H9 (cell line): ENCODE data around the gene STMN3. TPM values are rescaled to one million over a fixed set of nuclear protein-coding genes. Genes with fewer than 3 reads are reported as not detected.

Experiments used
- DNase-seq: peaks from one replicate; pipeline ENCODE4 v3.0.0-alpha.2; 2017
- H2AFZ ChIP-seq: one replicate; pipeline ENCODE4 v1.6.1; 2013; ENCODE audit warnings: mild to moderate bottlenecking, low read length, control low read depth, moderate library complexity
- H2AK5ac ChIP-seq: 2 replicates; pipeline ENCODE4 v1.6.1; 2013; ENCODE audit warnings: low read length, control low read depth, mixed read lengths; ENCODE audit not compliant: insufficient read length
- H2BK120ac ChIP-seq: one replicate; pipeline ENCODE4 v1.6.1; 2013; ENCODE audit warnings: low read depth, mild to moderate bottlenecking, low read length, control low read depth, inconsistent platforms; ENCODE audit not compliant: poor library complexity, severe bottlenecking
- H2BK12ac ChIP-seq: 2 replicates; pipeline ENCODE4 v1.6.1; 2013; ENCODE audit warnings: low read length, control low read depth, mixed read lengths, low read depth; ENCODE audit not compliant: insufficient read length
- H2BK15ac ChIP-seq: 2 replicates; pipeline ENCODE4 v1.6.1; 2013; ENCODE audit warnings: low read depth, low read length, control low read depth
- H2BK20ac ChIP-seq: one replicate; pipeline ENCODE4 v1.6.1; 2013; ENCODE audit warnings: low read depth, mild to moderate bottlenecking, low read length, control low read depth, inconsistent platforms; ENCODE audit not compliant: poor library complexity, severe bottlenecking
- H2BK5ac ChIP-seq: 2 replicates; pipeline ENCODE4 v1.6.1; 2013; ENCODE audit warnings: low read length, control low read depth, mixed read lengths; ENCODE audit not compliant: insufficient read length
- H3K14ac ChIP-seq: 2 replicates; pipeline ENCODE4 v1.6.1; 2013; ENCODE audit warnings: low read length, control low read depth; ENCODE audit not compliant: insufficient read depth
- H3K18ac ChIP-seq: 2 replicates; pipeline ENCODE4 v1.6.1; 2013; ENCODE audit warnings: low read depth, mild to moderate bottlenecking, mixed read lengths, low read length, control low read depth; ENCODE audit not compliant: insufficient read length
- H3K23ac ChIP-seq: 2 replicates; pipeline ENCODE4 v1.6.1; 2013; ENCODE audit warnings: low read length, control low read depth, mixed read lengths, low read depth; ENCODE audit not compliant: insufficient read length
- H3K23me2 ChIP-seq: 2 replicates; pipeline ENCODE4 v1.6.1; 2013; ENCODE audit warnings: low read depth, mild to moderate bottlenecking, mixed read lengths, low read length, control low read depth; ENCODE audit not compliant: insufficient read length, poor library complexity, severe bottlenecking
- H3K27ac ChIP-seq: 2 replicates; pipeline ENCODE4 v1.5.1; 2013; ENCODE audit warnings: low read length, control low read depth, mixed read lengths, low read depth; ENCODE audit not compliant: insufficient read length
- H3K27me3 ChIP-seq: 2 replicates; pipeline ENCODE4 v1.6.1; 2013; ENCODE audit warnings: low read length, control low read depth, inconsistent platforms; ENCODE audit not compliant: insufficient read depth
- H3K4ac ChIP-seq: 2 replicates; pipeline ENCODE4 v1.6.1; 2013; ENCODE audit warnings: low read depth, mild to moderate bottlenecking, control low read depth, inconsistent platforms, low read length, moderate library complexity
- H3K4me1 ChIP-seq: 2 replicates; pipeline ENCODE4 v1.6.1; 2013; ENCODE audit warnings: low read length, control low read depth, inconsistent platforms; ENCODE audit not compliant: insufficient read depth
- H3K4me2 ChIP-seq: 2 replicates; pipeline ENCODE4 v1.6.1; 2013; ENCODE audit warnings: low read length, control low read depth, mixed read lengths; ENCODE audit not compliant: insufficient read length, insufficient read depth
- H3K56ac ChIP-seq: 2 replicates; pipeline ENCODE4 v1.6.1; 2013; ENCODE audit warnings: low read depth, mild to moderate bottlenecking, mixed read lengths, low read length, control low read depth; ENCODE audit not compliant: insufficient read length
- H3K79me1 ChIP-seq: 2 replicates; pipeline ENCODE4 v1.6.1; 2013; ENCODE audit warnings: low read depth, mild to moderate bottlenecking, moderate library complexity, low read length, control low read depth, inconsistent platforms; ENCODE audit not compliant: insufficient read depth, poor library complexity, severe bottlenecking
- H3K79me2 ChIP-seq: 2 replicates; pipeline ENCODE4 v1.6.1; 2013; ENCODE audit warnings: low read length, control low read depth, inconsistent platforms; ENCODE audit not compliant: insufficient read depth
- H3K9ac ChIP-seq: 2 replicates; pipeline ENCODE4 v1.6.1; 2013; ENCODE audit warnings: low read length, control low read depth, mixed read lengths; ENCODE audit not compliant: insufficient read length; ENCODE audit errors: extremely low read depth
- H3K9me3 ChIP-seq: one replicate; pipeline ENCODE4 v1.6.1; 2013; ENCODE audit warnings: low read depth, low read length, inconsistent platforms; ENCODE audit not compliant: control insufficient read depth
- H3T11ph ChIP-seq: one replicate; pipeline ENCODE4 v1.6.1; 2013; ENCODE audit warnings: mild to moderate bottlenecking, low read length, control low read depth, inconsistent platforms
- H4K20me1 ChIP-seq: one replicate; pipeline ENCODE4 v1.6.1; 2013; ENCODE audit not compliant: control insufficient read depth, insufficient read length, insufficient read depth
- H4K5ac ChIP-seq: 2 replicates; pipeline ENCODE4 v1.6.1; 2013; ENCODE audit warnings: low read depth, mild to moderate bottlenecking, mixed read lengths, low read length, control low read depth; ENCODE audit not compliant: insufficient read length
- H4K8ac ChIP-seq: replicated peaks from 2 replicates; pipeline ENCODE4 v1.6.1; 2013; ENCODE audit warnings: low read length, control low read depth, mixed read lengths, low read depth; ENCODE audit not compliant: insufficient read length
- H4K91ac ChIP-seq: 2 replicates; pipeline ENCODE4 v1.6.1; 2013; ENCODE audit warnings: low read depth, mild to moderate bottlenecking, moderate library complexity, mixed read lengths, low read length, control low read depth; ENCODE audit not compliant: insufficient read length
- H3K27ac Mint-ChIP-seq, 3 experiments: 2 replicates in 2 of 3; 3 replicates in 1 of 3; pipeline ENCODE4 v1.8.0; 2020 to 2021; ENCODE audit warnings: mixed read lengths in 3 of 3, mild to moderate bottlenecking in 1 of 3, moderate library complexity in 1 of 3
- H3K27me3 Mint-ChIP-seq: 2 replicates; pipeline ENCODE4 v1.8.0; 2021; ENCODE audit warnings: low read depth, mild to moderate bottlenecking, moderate library complexity, mixed read lengths
- H3K36me3 Mint-ChIP-seq, 3 experiments: 2 replicates in 2 of 3; 3 replicates in 1 of 3; pipeline ENCODE4 v1.8.0; 2020 to 2021; ENCODE audit warnings: low read depth in 3 of 3, mixed read lengths in 3 of 3; ENCODE audit not compliant: insufficient read depth in 1 of 3
- H3K4me1 Mint-ChIP-seq, 2 experiments: 2 replicates each; pipeline ENCODE4 v1.8.0; 2020; ENCODE audit warnings: mixed read lengths in 2 of 2
- H3K4me3 Mint-ChIP-seq, 2 experiments: 2 replicates in 1 of 2; 3 replicates in 1 of 2; pipeline ENCODE4 v1.8.0; 2020 to 2021; ENCODE audit warnings: mild to moderate bottlenecking in 2 of 2, mixed read lengths in 2 of 2, moderate library complexity in 1 of 2
- H3K9me3 Mint-ChIP-seq, 2 experiments: 2 replicates in 1 of 2; 3 replicates in 1 of 2; pipeline ENCODE4 v1.8.0; 2020; ENCODE audit warnings: mild to moderate bottlenecking in 2 of 2, mixed read lengths in 2 of 2, moderate library complexity in 1 of 2
- WGBS: extraction: QIAGEN DNeasy Blood & Tissue Kit; methylation state at CpG from one replicate; pipeline ENCODE4 v1.1.7; 2013; ENCODE audit warnings: missing lambda C conversion rate, low lambda C conversion rate, mixed read lengths; ENCODE audit not compliant: insufficient read length; ENCODE audit errors: extremely low coverage; 5-methylcytosine and 5-hydroxymethylcytosine counted together
- total RNA-seq: library from RNA; stranded (reverse); gene quantifications from 2 replicates; pipeline ENCODE4 v1.2.1, GENCODE V29; 2021
- TF ChIP-seq, protein P1 (sequence below): fragments of 200-600 bp; sonication (generic); conservative IDR thresholded peaks from 3 replicates; pipeline ENCODE4 v1.8.0; 2021; ENCODE audit warnings: antibody characterized with exemption, mild to moderate bottlenecking

STMN3 gene
- total RNA-seq, 1 experiment from 2014 or later = 54.0 TPM

DNA sequence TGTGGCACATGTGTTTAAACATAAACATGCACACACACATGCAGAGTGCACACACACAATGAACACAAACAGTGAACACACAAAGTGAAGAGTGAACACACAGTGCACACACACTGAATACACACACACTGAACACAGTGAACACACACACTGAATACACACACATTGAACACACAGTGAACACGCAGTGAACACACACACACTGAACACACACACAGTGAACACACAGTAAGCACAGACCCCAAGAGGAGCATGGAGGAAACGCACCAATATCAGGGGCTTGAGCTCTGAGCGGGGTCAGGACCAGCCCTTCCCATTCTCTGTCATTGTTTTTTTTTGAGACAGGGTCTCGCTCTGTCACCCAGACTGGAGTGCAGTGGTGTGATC is 62.1 kb downstream of the STMN3 start:
- no peak for DNase-seq
- Histone ChIP-seq H3K4me2 (no peak overlapping the region), H3K27me3 (no peaks in the 10 kb centered on the region), H4K20me1 (no peaks in the 10 kb centered on the region), H4K5ac (no peak overlapping the region), H2BK20ac (no peak overlapping the region), H3K9ac (no peak overlapping the region), H3K56ac (no peak overlapping the region), H2BK12ac (no peak overlapping the region), H3K18ac (no peak overlapping the region), H4K8ac (no peak overlapping the region), H3K4ac (no peak overlapping the region), H2BK120ac (no peak overlapping the region), H2AFZ (no peak overlapping the region), H3K79me2 (no peaks in the 10 kb centered on the region), H2BK5ac (no peak overlapping the region), H3K14ac (no peak overlapping the region), H2AK5ac (no peak overlapping the region), H3K27ac (no peak overlapping the region), H3K9me3 (no peaks in the 10 kb centered on the region), H3T11ph (no peak overlapping the region), H3K23ac (no peak overlapping the region), H4K91ac (no peak overlapping the region), H3K79me1 (no peaks in the 10 kb centered on the region), H2BK15ac (no peak overlapping the region), H3K23me2 (no peaks in the 10 kb centered on the region), H3K4me1 (no peaks in the 10 kb centered on the region)
- TF ChIP-seq, protein P1, sequence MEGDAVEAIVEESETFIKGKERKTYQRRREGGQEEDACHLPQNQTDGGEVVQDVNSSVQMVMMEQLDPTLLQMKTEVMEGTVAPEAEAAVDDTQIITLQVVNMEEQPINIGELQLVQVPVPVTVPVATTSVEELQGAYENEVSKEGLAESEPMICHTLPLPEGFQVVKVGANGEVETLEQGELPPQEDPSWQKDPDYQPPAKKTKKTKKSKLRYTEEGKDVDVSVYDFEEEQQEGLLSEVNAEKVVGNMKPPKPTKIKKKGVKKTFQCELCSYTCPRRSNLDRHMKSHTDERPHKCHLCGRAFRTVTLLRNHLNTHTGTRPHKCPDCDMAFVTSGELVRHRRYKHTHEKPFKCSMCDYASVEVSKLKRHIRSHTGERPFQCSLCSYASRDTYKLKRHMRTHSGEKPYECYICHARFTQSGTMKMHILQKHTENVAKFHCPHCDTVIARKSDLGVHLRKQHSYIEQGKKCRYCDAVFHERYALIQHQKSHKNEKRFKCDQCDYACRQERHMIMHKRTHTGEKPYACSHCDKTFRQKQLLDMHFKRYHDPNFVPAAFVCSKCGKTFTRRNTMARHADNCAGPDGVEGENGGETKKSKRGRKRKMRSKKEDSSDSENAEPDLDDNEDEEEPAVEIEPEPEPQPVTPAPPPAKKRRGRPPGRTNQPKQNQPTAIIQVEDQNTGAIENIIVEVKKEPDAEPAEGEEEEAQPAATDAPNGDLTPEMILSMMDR = no peak
- Mint-ChIP-seq H3K4me1 (peaks cover 3 to 7% of the 10 kb centered on the region in 2 experiments; a peak in 2 of 4 replicates), H3K36me3 (peaks cover 2 to 40% (median 28%) of the 10 kb centered on the region in 3 experiments), H3K27me3 (no peaks in the 10 kb centered on the region), H3K27ac (no peak overlapping the region; a peak in 1 of 7 replicates), H3K4me3 (no peak overlapping the region), H3K9me3 (no peaks in the 10 kb centered on the region)
- no CpG with 5 or more reads among the region's 4 CpGs for WGBS
